ENCODE results near the gene NCKAP5.

NCKAP5 gene

GRCh38 chr2:132754867-132755472, 813.3 kb downstream of the NCKAP5 start:
- DNase-seq (ENCODE audit: low read depth in 2 of 2): no peak

- DNase-seq (ENCODE audit: low read depth in 2 of 2): no peak
Measured at GRCh38 chr2:132754392-132754791, 813.9 kb downstream of the NCKAP5 start.

GRCh38 chr2:132752421-132753206, 815.6 kb downstream of the NCKAP5 start:
- no peak for DNase-seq (ENCODE audit: low read depth in 2 of 2)

- no peak for DNase-seq (ENCODE audit: low read depth in 2 of 2)
Measured at GRCh38 chr2:132751836-132752235, 816.4 kb downstream of the NCKAP5 start.

DNA sequence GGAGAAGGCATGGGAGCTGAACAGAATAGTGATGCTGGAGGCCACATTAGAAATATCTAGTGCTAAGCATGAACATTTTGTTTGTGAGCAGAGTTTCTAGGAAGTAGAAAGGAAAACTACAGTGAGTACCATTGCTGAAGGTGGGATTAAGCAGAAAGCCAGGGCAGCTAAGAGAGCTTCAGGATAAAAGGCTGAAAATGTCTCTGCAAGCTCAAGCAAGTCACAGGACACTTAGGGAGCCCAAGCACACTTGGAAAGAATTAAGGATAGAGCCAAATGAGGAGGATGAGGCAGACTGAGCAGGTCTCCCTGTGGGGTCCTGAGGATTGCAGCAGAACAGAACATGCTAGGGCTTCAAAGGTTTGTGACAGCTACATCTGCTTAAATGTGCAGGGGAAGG, 817.7 kb downstream of the NCKAP5 start:
- DNase-seq (ENCODE audit: low read depth in 2 of 2): no peak

GRCh38 chr2:132747046-132747445, 821.2 kb downstream of the NCKAP5 start:
- no peak for DNase-seq (ENCODE audit: low read depth in 2 of 2)

- DNase-seq (ENCODE audit: low read depth in 2 of 2): no peak
Measured at GRCh38 chr2:132741754-132742153, 826.5 kb downstream of the NCKAP5 start.

- DNase-seq (ENCODE audit: low read depth in 2 of 2): no peak
Measured at GRCh38 chr2:132740081-132740720, 828.1 kb downstream of the NCKAP5 start.

DNA sequence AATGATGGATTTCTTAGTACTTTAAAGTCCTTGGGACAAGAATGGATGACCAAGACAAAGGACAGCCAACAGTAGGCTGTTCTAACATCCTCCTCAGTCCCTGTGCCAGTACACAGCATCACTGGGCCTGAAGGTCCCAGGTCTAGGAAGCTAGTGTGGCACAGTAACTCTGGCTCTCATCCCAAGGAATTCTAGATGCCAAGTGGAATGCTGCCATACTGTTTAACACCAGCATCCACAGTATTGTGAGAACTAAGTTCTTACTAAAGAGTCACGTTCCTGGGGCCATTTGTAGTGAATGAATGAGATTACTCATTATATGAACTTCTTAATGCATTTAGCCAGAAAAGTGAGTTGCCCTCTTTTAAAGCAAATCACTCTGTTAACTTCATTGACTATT, 830.0 kb downstream of the NCKAP5 start:
- DNase-seq (ENCODE audit: low read depth in 2 of 2): no peak

- no peak for DNase-seq (ENCODE audit: low read depth in 2 of 2)
Measured at GRCh38 chr2:132736059-132736458, 832.2 kb downstream of the NCKAP5 start.

DNA sequence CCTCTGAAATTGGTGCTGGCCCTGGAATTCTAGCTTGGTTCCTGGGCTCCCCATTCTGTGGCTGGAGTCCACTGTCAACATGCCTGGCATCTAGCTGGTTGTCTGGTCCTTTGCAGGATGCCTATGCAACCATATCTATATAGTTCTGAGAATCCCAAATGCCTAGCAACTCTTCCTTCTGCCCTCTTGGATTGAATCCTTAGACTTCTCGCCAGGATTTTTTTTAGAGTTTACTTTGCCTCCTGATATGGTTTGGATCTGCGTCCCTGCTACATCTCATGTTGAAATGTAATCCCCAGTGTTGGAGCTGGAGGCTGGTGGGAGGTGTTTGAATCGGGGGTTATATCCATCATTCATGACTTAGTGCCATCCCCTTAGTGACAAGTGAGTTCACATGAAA, 833.3 kb downstream of the NCKAP5 start:
- no peak for DNase-seq (ENCODE audit: low read depth in 2 of 2)

DNA sequence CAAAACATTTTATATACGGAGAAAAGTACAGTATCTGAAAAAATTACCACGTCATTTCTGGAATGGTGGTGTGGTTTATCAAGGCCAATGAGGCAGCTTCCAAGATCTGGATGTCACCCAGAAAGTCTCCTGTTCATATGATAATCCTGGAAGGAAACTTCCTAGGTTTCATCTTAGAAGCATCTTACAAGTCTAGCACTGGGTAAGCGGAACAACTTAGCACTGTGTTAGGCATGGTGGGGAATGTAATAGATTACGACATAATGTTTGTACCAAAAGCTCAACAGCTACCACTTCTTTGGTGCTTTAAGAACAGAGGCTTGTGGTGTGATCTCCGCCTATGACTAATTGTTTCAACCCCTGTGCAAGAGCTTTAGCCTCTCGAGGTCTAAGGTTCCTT, 835.2 kb downstream of the NCKAP5 start:
- no peak for DNase-seq (ENCODE audit: low read depth in 2 of 2)

DNA sequence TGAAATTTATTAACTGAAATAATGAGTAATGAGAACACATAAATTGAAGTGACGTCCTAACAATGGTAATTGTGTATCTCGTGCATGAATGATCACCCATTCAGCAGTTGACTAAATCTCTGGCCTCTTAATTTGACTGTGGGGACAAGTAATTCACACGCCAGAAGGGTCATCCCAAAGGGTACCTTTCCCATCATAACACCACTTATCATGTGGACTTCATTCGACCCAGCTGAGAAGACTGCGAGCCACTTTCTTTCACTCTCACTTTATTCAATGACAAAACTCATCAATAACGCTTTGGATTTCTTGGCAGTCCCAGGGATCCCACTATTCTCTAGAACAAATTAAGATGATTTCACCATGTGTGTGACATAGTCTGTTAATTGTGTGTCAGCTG, 835.6 kb downstream of the NCKAP5 start:
- DNase-seq (ENCODE audit: low read depth in 2 of 2): no peak

GRCh38 chr2:132731441-132731840, 836.8 kb downstream of the NCKAP5 start:
- DNase-seq (ENCODE audit: low read depth in 2 of 2): no peak

DNA sequence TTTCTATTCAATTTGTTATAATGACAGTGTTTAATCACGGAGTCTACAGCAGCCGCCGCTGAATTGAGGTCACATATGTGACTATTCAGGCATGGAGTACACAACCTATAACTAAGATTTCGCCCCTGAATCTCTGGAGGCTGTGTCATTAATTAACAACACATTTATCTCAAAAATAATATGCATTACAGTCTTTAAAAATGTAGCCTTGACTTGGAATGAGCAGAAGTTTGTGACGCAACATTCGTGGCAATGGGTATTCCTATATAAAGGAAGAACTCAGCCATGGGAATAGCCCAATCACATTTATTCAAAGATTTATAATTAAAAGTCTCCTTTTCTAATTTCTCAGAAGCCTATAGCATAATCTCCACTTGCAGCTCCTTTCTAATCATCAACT, 837.7 kb downstream of the NCKAP5 start:
- no peak for DNase-seq (ENCODE audit: low read depth in 2 of 2)

GRCh38 chr2:132729522-132729921, 838.7 kb downstream of the NCKAP5 start:
- DNase-seq (ENCODE audit: low read depth in 2 of 2): no peak

DNA sequence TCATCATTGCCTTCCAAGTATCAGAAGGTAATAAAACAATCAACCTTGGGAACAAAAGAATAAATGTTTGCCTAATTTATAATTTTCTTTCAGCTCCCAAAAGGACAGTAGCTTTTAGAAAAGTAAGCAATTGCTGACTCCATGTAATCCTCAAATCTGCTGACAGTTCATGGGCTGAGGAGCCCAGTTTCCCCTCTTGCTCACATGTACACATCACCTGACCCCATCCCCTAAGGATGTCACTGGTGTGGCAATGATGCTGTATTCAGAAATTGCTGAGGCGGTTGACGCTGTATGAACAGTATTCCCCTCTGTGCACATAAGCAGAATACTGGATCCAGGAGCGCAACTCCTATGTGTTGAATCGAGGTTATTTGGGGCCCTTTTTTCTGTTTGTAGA, 842.1 kb downstream of the NCKAP5 start:
- no peak for DNase-seq (ENCODE audit: low read depth in 2 of 2)

DNA sequence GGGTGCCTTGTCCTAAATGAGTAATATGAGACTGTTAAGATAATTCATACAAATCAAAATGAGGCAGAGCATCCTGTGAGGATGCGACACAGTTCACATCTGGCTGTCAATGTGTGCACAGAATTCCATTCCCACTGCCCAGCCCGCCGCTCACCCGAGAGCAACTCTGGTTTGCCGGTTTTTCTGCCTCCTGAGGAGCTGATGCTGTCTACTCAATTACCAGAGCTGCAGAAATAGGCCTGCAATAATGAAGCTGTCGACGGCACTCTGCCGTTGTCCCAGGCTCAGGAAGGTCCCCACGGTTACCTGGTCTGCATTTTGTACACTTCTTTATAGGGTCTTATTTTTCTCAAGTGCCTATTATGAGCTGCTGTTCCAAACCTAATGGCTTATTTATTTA, 842.5 kb downstream of the NCKAP5 start:
- no peak for DNase-seq (ENCODE audit: low read depth in 2 of 2)

DNA sequence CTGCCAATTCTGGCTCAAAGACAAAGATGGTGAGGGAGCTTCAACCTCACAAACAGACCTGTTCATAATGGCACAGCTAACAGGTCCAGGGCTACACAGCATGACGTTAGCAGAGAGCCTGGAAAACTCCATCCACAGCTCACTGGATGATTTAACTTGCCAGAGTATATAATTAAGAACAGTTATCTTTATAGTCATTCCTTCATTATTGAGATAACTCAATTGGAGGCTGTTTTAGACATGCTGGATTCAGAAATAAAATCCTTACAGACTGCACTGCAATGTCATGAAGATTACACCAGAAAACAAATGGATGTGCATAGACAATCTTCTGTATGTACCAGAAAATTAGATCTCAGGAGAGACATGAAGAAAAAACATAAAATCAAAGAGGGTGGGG, 843.1 kb downstream of the NCKAP5 start:
- DNase-seq (ENCODE audit: low read depth in 2 of 2): no peak

GRCh38 chr2:132721938-132722337, 846.3 kb downstream of the NCKAP5 start:
- no peak for DNase-seq (ENCODE audit: low read depth in 2 of 2)

DNA sequence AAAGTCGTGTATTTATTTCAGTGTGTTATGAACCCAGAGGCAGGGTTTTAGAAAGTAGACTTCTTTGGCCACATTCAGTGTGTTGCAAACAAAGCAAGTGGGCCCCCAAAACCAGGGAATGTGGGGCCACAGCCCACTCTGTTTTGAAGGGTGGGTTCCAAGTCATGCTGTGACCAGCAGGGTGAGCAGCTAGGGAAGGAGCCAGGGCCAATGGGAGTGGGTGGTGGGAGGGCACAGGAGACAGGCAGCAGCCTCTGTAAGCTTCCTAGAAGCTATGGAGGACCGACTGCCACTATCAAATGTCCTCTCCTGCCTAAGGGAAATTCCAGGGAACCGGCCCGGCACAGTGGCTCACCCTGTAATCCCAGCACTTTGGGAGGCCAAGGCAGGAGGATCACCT, 847.9 kb downstream of the NCKAP5 start:
- no peak for DNase-seq (ENCODE audit: low read depth in 2 of 2)

GRCh38 chr2:132719480-132719879, 848.8 kb downstream of the NCKAP5 start:
- DNase-seq (ENCODE audit: low read depth in 2 of 2): no peak

DNA sequence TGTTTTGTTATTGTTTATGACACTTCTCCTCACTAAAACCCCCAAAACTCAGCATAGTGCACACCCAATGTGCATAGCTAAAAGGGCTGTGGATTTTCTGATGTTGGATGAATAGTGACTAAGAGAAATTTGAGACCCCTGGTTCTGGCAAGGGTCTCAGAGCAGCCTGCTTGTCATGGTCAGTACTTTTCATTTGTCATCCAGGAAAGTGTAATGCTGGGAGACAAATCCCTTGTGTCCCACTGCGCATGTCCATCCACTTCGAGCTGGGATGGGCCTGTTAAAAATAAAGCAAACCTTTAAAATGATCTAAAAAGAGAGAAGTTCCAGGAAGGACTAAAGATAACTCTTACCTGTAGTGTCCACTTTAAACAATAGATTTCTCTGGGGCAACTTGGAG, 851.3 kb downstream of the NCKAP5 start:
- no peak for DNase-seq (ENCODE audit: low read depth in 2 of 2)

Data from stimulated activated CD4-positive, alpha-beta T cell treated with anti-CD3 and anti-CD28 coated beads, Interleukin-4, amount 100 ng/mL, for 48 hours (primary cell).